GM18868 (cell line): Measurements from ENCODE around the gene YARS1.

ENCODE experiments used
- ATAC-seq: cut with Tn5 transposase; IDR thresholded peaks from one replicate; pipeline ENCODE4 v1.9.1; 2021; ENCODE audit warnings: mild to moderate bottlenecking, moderate library complexity; ENCODE audit not compliant: unreplicated experiment

Gene YARS1

DNA sequence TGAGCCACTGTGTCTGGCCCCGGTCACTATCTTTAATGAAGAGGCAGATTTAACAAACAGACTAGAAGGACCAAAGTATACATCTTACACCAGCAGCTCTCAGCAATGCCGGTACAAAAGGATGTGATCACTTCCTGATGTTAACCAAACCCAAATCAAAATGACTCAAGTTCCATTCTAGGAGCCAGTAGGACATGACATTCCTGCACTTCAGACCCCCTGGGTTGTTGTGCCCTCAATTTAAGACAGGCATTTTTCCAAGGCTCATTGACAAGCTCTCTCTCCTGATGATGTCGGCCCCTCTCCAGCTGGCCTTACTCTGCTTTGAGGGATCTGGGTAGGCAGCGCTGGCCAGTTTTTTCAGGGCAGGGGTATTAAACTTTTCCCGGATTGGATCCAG is 35.1 kb downstream of the YARS1 start:
- no peak for ATAC-seq

GRCh38 chr1:32780628-32781234 is 36.4 kb downstream of the YARS1 start:
- ATAC-seq: no peak

DNA sequence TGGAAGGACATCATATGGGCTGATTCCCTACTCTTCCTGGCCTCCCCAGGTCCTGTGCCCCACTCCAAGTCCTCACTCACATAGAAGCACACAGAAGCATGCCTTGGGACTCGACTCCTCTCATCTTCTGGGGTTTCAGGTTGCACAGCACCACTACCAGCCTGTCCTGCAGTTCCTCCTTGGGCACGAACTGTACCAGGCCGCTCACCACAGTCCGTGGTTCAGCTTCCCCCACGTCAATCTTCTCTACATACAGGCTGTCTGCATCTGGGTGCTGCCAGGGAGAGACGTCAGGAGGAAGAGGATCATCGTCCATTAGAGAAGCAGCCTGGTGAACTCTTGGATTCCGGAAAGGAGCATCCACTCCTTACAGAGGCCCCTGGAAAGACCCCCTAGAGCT is 37.2 kb downstream of the YARS1 start:
- ATAC-seq: no peak

- ATAC-seq: no peak
These were observed 37.9 kb downstream of the YARS1 start for GRCh38 chr1:32779242-32779641.

DNA sequence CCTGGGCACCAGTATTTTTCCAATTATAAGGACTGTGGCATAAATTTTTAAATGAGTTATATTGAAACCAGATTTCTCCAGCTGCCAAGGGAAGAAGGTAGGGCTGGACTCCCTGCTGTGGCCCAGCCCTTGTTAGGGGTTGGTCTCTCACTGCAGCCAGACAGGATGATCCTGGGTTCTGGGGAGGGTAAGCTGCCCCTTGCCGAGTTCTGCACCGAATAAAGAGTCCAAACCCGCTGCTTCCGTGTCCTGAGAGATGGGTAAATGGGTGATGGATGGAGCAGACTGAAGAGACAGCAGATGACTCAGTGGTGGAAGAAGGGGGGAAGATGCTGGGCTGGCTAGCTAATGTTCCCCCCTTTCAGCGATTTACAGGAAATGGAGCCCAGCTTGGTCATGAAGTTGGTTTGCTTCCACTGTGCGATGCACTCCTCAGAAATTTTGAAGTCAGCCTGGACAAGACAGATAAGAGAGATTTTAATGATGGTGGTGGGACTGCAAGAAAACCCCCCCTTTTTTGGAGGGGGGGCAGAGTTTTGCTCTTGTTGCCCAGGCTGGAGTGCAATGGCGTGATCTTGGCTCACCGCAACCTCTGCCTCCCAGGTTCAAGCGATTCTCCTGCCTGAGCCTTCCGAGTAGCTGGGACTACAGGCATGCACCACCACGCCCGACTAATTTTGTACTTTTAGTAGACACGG is 41.4 kb downstream of the YARS1 start:
- ATAC-seq: no peak

DNA sequence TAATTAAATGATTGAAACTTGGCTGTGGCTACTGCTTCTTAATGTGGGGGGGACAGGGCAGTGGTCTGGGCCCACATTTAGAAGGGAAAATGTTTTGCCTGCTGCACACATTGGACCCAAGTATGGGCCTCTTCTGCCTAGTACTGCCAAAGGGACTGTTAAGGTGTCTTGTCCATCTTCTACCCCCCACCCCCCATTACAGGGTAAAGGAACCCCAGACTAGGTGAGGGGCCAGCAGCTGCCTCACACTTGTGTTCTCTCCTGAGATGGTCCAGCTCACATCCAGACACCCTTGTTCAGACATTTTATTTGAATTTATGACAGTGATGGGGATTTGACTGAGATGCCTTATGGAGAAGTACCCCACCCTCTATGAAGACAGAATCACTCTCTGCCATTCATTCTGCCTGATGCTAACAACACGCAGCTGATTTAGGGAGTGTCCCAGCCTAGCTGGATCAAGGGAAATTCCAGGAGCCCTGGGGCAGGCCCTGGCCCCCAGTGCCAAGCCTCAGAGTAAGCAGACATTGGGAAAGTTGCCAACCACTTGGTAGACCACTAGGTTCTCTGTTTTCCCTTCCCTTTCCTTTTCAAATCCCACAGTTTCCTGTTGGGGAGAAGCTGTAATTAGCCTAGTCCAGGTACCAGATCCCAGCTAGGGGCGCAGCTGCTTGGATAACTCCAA is 42.1 kb downstream of the YARS1 start:
- ATAC-seq: no peak

GRCh38 chr1:32774464-32774808 is 42.7 kb downstream of the YARS1 start:
- no peak for ATAC-seq

GRCh38 chr1:32773764-32774463 is 43.2 kb downstream of the YARS1 start:
- no peak for ATAC-seq

GRCh38 chr1:32773018-32773763 is 44.0 kb downstream of the YARS1 start:
- ATAC-seq: no peak

GRCh38 chr1:32772281-32773017 is 44.7 kb downstream of the YARS1 start:
- no peak for ATAC-seq

GRCh38 chr1:32771561-32772280 is 45.4 kb downstream of the YARS1 start:
- no peak for ATAC-seq

DNA sequence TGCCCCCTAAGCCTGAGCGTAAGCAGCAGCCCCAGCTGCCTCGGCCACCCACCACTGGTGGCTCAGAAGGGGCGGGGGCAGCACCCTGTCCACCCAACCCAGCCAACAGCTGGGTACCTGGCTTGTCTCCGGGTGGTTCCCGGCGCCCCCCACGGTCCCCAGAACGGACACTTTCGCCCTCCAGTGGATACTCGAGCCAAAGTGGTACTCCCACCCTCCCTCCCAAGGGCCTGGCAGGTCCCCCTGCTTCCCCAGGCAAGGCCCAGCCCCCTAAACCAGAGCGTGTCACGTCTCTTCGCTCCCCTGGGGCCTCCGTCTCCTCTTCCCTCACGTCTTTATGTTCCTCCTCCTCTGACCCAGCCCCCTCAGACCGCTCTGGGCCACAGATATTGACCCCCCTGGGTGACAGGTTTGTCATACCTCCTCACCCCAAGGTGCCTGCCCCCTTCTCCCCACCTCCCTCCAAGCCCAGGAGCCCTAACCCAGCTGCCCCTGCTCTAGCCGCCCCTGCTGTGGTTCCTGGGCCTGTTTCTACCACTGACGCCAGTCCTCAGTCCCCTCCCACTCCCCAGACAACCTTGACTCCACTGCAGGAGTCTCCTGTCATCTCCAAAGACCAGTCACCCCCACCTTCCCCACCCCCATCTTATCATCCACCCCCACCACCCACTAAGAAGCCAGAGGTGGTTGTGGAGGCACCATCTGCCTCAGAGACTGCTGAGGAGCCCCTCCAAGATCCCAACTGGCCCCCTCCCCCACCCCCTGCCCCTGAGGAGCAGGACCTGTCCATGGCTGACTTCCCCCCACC is 46.2 kb downstream of the YARS1 start:
- ATAC-seq: no peak

GRCh38 chr1:32770221-32770731 is 46.9 kb downstream of the YARS1 start:
- ATAC-seq: no peak

DNA sequence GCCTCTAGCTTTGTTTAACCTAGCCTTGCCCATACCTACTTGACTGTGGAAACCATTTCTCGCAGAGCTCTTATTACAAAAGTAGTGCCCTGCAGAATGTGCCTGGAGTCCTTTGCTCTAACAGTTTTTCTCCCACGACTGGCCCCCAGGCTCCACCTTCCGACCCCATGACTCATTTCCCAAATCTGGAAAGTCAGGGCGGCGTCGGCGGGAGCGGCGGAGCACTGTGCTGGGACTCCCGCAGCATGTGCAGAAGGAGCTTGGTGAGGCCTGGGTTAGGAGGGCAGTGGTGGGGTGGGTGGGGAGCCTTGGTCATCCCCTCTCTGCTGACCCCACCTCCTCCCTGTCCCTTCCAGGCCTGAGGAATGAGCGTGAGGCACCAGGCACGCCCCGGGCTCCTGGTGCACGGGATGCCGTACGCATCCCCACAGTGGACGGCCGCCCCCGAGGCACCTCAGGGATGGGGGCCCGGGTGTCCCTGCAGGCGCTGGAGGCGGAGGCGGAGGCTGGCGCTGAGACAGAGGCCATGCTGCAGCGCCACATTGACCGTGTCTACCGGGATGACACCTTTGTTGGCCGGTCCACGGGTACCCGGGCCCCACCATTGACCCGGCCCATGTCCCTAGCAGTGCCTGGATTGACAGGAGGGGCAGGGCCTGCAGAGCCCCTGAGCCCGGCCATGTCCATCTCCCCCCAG is 47.5 kb downstream of the YARS1 start:
- no peak for ATAC-seq

DNA sequence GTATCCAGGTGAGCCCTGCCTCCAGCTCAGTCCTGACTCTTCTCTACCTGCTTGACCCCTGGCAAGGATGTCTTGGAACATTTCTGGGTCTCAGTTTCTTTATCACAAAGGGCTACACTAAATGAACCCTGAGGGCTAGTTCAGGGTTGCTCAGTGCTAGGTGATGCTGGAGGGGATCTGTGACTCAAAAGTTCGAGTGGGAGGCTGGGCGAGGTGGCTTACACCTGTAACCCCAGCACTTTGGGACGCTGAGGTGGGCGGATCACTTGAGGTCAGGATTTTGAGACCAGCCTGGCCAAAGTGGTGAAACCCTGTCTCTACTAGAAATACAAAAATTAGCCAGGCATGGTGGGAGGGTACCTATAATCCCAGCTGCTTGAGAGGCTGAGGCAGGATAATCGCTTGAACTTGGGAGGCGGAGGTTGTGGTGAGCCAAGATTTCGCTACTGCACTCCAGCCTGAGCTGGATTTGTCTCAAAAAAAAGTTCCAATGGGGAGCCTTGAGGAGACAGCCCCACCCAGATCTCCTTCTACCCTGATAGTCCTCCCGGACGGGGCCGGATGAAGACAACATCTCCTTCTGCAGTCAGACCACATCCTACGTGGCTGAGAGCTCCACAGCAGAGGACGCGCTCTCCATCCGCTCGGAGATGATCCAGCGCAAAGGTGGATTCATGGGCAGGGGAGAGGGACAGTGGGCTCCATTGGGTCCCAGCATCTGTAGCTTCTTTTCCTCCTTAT is 48.9 kb downstream of the YARS1 start:
- no peak for ATAC-seq

GRCh38 chr1:32767641-32768040 is 49.5 kb downstream of the YARS1 start:
- ATAC-seq: no peak

GRCh38 chr1:32767156-32767555 is 50.0 kb downstream of the YARS1 start:
- ATAC-seq: no peak
